Fibroblast of lung (primary cell): ENCODE results near the gene RAB3GAP1. TPM values are rescaled to one million over a fixed set of nuclear protein-coding genes. Genes with fewer than 3 reads are reported as not detected.

Experiments used
- DNase-seq, 2 donors: peaks; one replicate each; pipeline versions ENCODE4 v3.0.0 to v3.0.0-alpha.2; 2010; ENCODE audit warnings: low read depth in 2 of 2
- H2AFZ ChIP-seq: 2 replicates; pipeline ENCODE4 v1.5.1; 2012; ENCODE audit warnings: low read length, control low read depth, inconsistent platforms
- H3K27ac ChIP-seq: 2 replicates; pipeline ENCODE4 v1.5.1; 2011; ENCODE audit warnings: low read length, control low read depth; ENCODE audit not compliant: insufficient read depth
- H3K27me3 ChIP-seq: 2 replicates; pipeline ENCODE4 v1.5.1; 2011; ENCODE audit warnings: mild to moderate bottlenecking, low read length; ENCODE audit not compliant: control insufficient read depth, insufficient read depth
- H3K36me3 ChIP-seq: 2 replicates; pipeline ENCODE4 v1.5.1; 2011; ENCODE audit warnings: low read length; ENCODE audit not compliant: control insufficient read depth, insufficient read depth
- H3K4me1 ChIP-seq: 2 replicates; pipeline ENCODE4 v1.5.1; 2011; ENCODE audit warnings: low read length; ENCODE audit not compliant: control insufficient read depth, insufficient read depth; ENCODE audit errors: extremely low read depth
- H3K4me2 ChIP-seq: 2 replicates; pipeline ENCODE4 v1.5.1; 2011; ENCODE audit warnings: low read length, control low read depth; ENCODE audit not compliant: insufficient read depth; ENCODE audit errors: extremely low read depth
- H3K4me3 ChIP-seq, 4 experiments: fragments of 200-600 bp in 1 of 4; sonication (generic) in 1 of 4; replicated peaks in 1 of 4; 2 replicates each; pipeline ENCODE4 v1.5.1; 2011 to 2016; ENCODE audit warnings: low read length in 4 of 4, low read depth in 3 of 4, mild to moderate bottlenecking in 3 of 4, control low read depth in 2 of 4, inconsistent platforms in 1 of 4, mixed read lengths in 1 of 4; ENCODE audit not compliant: insufficient read depth in 1 of 4; ENCODE audit errors: control extremely low read depth in 1 of 4
- H3K79me2 ChIP-seq: 2 replicates; pipeline ENCODE4 v1.5.1; 2012; ENCODE audit warnings: mild to moderate bottlenecking, low read length, inconsistent platforms; ENCODE audit not compliant: control insufficient read depth, insufficient read depth
- H3K9ac ChIP-seq: 2 replicates; pipeline ENCODE4 v1.5.1; 2011; ENCODE audit warnings: mild to moderate bottlenecking, low read length, control low read depth; ENCODE audit not compliant: insufficient read depth
- H3K9me3 ChIP-seq: 2 replicates; pipeline ENCODE4 v1.5.1; 2012; ENCODE audit warnings: low read depth, low read length; ENCODE audit not compliant: control insufficient read depth, insufficient read depth
- H4K20me1 ChIP-seq: 2 replicates; pipeline ENCODE4 v1.5.1; 2011; ENCODE audit warnings: low read length; ENCODE audit not compliant: control insufficient read depth, insufficient read depth; ENCODE audit errors: extremely low read depth
- CTCF ChIP-seq, 2 donors: IDR thresholded peaks in 1 of 2; conservative IDR thresholded peaks in 1 of 2; 1 replicate in 1 of 2; 2 replicates in 1 of 2; pipeline ENCODE4 v1.5.1; 2011 to 2012; ENCODE audit warnings: low read length in 2 of 2, control low read depth in 1 of 2, inconsistent platforms in 1 of 2, low read depth in 1 of 2, mild to moderate bottlenecking in 1 of 2
- EZH2 ChIP-seq: IDR thresholded peaks from 2 replicates; pipeline ENCODE4 v1.5.1; 2012; ENCODE audit warnings: low read length, control low read depth, mild to moderate bottlenecking; ENCODE audit errors: missing control alignments
- polyA plus RNA-seq, 2 donors: library from polyadenylated mRNA; depleted of rRNA in 1 of 2; stranded (reverse) in 1 of 2; unstranded in 1 of 2; fragments of >200 nt; gene quantifications; 2 replicates each; pipeline ENCODE4 v1.2.1, GENCODE V29; 2011 to 2012; ENCODE audit warnings: missing spikeins in 1 of 2
- total RNA-seq: library from RNA; depleted of rRNA; stranded (reverse); fragments of >200 nt; gene quantifications from 2 replicates; pipeline ENCODE4 v1.2.1, GENCODE V29; 2014

The RAB3GAP1 gene
- total and polyA plus RNA-seq, 2 donors (not counting 1 experiment from before 2014, with no cell fraction given), result 42.4 to 82.6 TPM

- H3K9me3 ChIP-seq, result no peaks in the 10 kb centered on the region
- no peaks in the 10 kb centered on the region for H3K27me3 ChIP-seq
- H3K36me3 ChIP-seq, result peaks cover 2% of the 10 kb centered on the region
- H3K79me2 ChIP-seq, result no peaks in the 10 kb centered on the region
- H3K4me2 ChIP-seq, result no peak overlapping the region
- H3K9ac ChIP-seq, result no peak overlapping the region
- no peak for DNase-seq
- no peaks in the 10 kb centered on the region for H3K4me1 ChIP-seq
- no peak overlapping the region for H3K27ac ChIP-seq
- no peak overlapping the region for H3K4me3 ChIP-seq
- TF ChIP-seq EZH2 (no peak), CTCF (conservative IDR thresholded peaks at IDR 0.05 in 1 of 2, IDR thresholded peaks at IDR 0.05 in 1 of 2; ENCODE audit: low read depth in 1 of 2, low read length in 2 of 2) (no peak)
- H4K20me1 ChIP-seq, result no peaks in the 10 kb centered on the region
- H2AFZ ChIP-seq, result no peak overlapping the region
These were observed 105.8 kb downstream of the RAB3GAP1 start for GRCh38 chr2:135157856-135158255.

- H3K4me3 ChIP-seq, result no peak overlapping the region
- H3K4me2 ChIP-seq, result no peak overlapping the region
- H3K9ac ChIP-seq, result no peak overlapping the region
- H3K79me2 ChIP-seq, result no peaks in the 10 kb centered on the region
- H3K27ac ChIP-seq, result no peak overlapping the region
- no peak for DNase-seq
- H3K4me1 ChIP-seq, result no peaks in the 10 kb centered on the region
- TF ChIP-seq EZH2, result no peak
- H3K9me3 ChIP-seq, result no peaks in the 10 kb centered on the region
- peaks cover 2% of the 10 kb centered on the region for H3K36me3 ChIP-seq
- no peak overlapping the region for H2AFZ ChIP-seq
- no peaks in the 10 kb centered on the region for H3K27me3 ChIP-seq
- no peaks in the 10 kb centered on the region for H4K20me1 ChIP-seq
These were observed 107.1 kb downstream of the RAB3GAP1 start for GRCh38 chr2:135159191-135159590.

GRCh38 chr2:135162377-135162776 lies 110.3 kb downstream of the RAB3GAP1 start:
- Histone ChIP-seq H3K4me2 (no peak overlapping the region), H3K36me3 (no peaks in the 10 kb centered on the region), H2AFZ (no peak overlapping the region), H3K79me2 (no peaks in the 10 kb centered on the region), H3K4me1 (no peaks in the 10 kb centered on the region), H3K27ac (no peak overlapping the region), H3K9ac (no peak overlapping the region), H3K4me3 (no peak overlapping the region), H3K27me3 (no peaks in the 10 kb centered on the region), H4K20me1 (no peaks in the 10 kb centered on the region), H3K9me3 (no peaks in the 10 kb centered on the region)
- no peak for TF ChIP-seq EZH2
- TF ChIP-seq CTCF (conservative IDR thresholded peaks at IDR 0.05 in 1 of 2, IDR thresholded peaks at IDR 0.05 in 1 of 2; ENCODE audit: low read depth in 1 of 2, low read length in 2 of 2), result no peak
- DNase-seq, result no peak
